ENCODE data around the gene PUM1. TPM values are rescaled to one million over a fixed set of nuclear protein-coding genes. Genes with fewer than 3 reads are reported as not detected.

PUM1 gene
- total and polyA plus RNA-seq, 4 donors: 18.1 to 49.2 (median 30.2) TPM

DNA sequence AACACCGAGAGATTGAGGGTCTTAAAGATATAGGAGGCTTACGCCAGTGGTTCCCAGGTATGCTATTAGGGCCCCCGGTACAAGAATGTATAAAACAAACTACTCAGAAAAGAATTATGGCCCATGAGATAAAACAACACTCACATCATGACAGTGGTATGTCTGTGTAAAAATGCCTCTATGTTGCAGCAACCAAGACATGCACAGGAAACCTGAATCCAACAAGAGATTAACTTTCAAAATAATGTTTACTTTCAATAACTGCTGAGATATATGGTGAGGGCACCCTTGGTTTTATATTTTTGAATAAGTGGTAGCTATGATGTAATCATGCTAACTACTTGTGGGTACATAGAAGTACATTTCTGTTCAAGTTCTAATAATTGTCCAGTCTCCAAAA is 74.9 kb downstream of the PUM1 start (continued):
- TF ChIP-seq, protein P1, sequence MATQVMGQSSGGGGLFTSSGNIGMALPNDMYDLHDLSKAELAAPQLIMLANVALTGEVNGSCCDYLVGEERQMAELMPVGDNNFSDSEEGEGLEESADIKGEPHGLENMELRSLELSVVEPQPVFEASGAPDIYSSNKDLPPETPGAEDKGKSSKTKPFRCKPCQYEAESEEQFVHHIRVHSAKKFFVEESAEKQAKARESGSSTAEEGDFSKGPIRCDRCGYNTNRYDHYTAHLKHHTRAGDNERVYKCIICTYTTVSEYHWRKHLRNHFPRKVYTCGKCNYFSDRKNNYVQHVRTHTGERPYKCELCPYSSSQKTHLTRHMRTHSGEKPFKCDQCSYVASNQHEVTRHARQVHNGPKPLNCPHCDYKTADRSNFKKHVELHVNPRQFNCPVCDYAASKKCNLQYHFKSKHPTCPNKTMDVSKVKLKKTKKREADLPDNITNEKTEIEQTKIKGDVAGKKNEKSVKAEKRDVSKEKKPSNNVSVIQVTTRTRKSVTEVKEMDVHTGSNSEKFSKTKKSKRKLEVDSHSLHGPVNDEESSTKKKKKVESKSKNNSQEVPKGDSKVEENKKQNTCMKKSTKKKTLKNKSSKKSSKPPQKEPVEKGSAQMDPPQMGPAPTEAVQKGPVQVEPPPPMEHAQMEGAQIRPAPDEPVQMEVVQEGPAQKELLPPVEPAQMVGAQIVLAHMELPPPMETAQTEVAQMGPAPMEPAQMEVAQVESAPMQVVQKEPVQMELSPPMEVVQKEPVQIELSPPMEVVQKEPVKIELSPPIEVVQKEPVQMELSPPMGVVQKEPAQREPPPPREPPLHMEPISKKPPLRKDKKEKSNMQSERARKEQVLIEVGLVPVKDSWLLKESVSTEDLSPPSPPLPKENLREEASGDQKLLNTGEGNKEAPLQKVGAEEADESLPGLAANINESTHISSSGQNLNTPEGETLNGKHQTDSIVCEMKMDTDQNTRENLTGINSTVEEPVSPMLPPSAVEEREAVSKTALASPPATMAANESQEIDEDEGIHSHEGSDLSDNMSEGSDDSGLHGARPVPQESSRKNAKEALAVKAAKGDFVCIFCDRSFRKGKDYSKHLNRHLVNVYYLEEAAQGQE (IDR thresholded peaks at IDR 0.05): no peak

DNA sequence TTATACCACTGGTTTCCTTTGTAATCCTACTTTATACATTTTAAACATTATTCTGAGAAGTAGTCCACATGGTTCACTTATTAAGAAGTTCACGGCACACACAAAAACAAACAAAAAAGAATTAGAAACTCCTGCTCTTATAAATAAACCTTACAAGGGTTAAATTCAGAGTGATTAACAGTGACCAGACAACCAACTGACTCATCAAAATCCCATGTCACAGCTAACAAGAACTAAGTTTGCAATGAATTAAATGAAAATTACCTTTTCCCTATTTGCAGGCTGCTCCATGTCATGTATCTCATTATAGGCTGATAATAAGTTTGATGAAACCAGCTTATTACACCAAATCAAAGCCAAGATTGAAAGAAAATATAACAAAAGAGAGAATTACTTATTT is 77.5 kb downstream of the PUM1 start:
- no peak for DNase-seq (ENCODE audit: low spot score)
- Histone ChIP-seq H3K9me3 (ENCODE audit: control insufficient read depth in 4 of 4, low read length in 3 of 4) (no peaks in the 10 kb centered on the region), H3K9ac (ENCODE audit: low read depth in 1 of 2, low read length in 2 of 2) (no peak overlapping the region), H3K36me3 (ENCODE audit: control insufficient read depth in 4 of 4, insufficient read depth in 3 of 4, low read depth in 1 of 4, low read length in 3 of 4) (peaks cover 0 to 16% (median 7%) of the 10 kb centered on the region in 4 donors), H3K27me3 (ENCODE audit: control insufficient read depth in 4 of 4, insufficient read depth in 4 of 4, low read length in 3 of 4) (no peaks in the 10 kb centered on the region), H3K4me3 (ENCODE audit: low read depth in 1 of 3, low read length in 3 of 3) (no peak overlapping the region), H3K4me1 (ENCODE audit: control insufficient read depth in 4 of 4, insufficient read depth in 4 of 4, low read length in 3 of 4) (peaks cover 14 to 44% (median 25%) of the 10 kb centered on the region in 4 donors), H3K27ac (ENCODE audit: low read depth in 1 of 2, low read length in 2 of 2) (no peak overlapping the region)
- no peak for TF ChIP-seq FOXA2 (IDR thresholded peaks at IDR 0.05)
- WGBS: 61% methylated on average over 1 of the region's 1 CpG

DNA sequence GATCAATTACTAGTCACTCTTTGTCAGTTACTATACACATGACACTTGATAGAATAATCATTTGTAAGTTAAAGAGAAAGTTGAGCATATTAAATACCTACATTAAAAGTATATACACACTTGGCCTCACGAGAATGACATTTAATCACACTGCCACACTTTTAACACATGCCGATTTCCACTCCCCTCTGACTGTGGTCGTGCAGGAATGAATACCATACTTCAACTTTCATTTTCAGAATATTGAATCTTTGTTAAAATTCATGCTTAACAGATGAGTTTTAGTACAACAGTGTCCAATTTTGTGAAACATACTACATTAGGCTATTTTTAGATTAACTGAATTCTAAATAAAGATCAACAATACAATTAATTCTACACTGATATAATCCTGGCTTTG is 78.8 kb downstream of the PUM1 start:
- Histone ChIP-seq H3K4me1 (ENCODE audit: control insufficient read depth in 4 of 4, insufficient read depth in 4 of 4, low read length in 3 of 4) (peaks cover 14 to 51% (median 33%) of the 10 kb centered on the region in 4 donors), H3K36me3 (ENCODE audit: control insufficient read depth in 4 of 4, insufficient read depth in 3 of 4, low read depth in 1 of 4, low read length in 3 of 4) (peaks cover 0 to 6% (median 2%) of the 10 kb centered on the region in 4 donors), H3K9me3 (ENCODE audit: control insufficient read depth in 4 of 4, low read length in 3 of 4) (no peaks in the 10 kb centered on the region), H3K27me3 (ENCODE audit: control insufficient read depth in 4 of 4, insufficient read depth in 4 of 4, low read length in 3 of 4) (no peaks in the 10 kb centered on the region), H3K4me3 (ENCODE audit: low read depth in 1 of 3, low read length in 3 of 3) (no peak overlapping the region), H3K9ac (ENCODE audit: low read depth in 1 of 2, low read length in 2 of 2) (no peak overlapping the region), H3K27ac (ENCODE audit: low read depth in 1 of 2, low read length in 2 of 2) (no peak overlapping the region)
- TF ChIP-seq TAF1 (conservative IDR thresholded peaks at IDR 0.05): no peak
- TF ChIP-seq FOXA1 (IDR thresholded peaks at IDR 0.05): no peak
- TF ChIP-seq GABPA (IDR thresholded peaks at IDR 0.05 in 1 of 2, conservative IDR thresholded peaks at IDR 0.05 in 1 of 2): no peak
- no peak for TF ChIP-seq NR2F2 (IDR thresholded peaks at IDR 0.05)
- no peak for TF ChIP-seq SP1 (IDR thresholded peaks at IDR 0.05)
- TF ChIP-seq JUND (IDR thresholded peaks at IDR 0.05): no peak
- TF ChIP-seq RXRA (IDR thresholded peaks at IDR 0.05): no peak
- TF ChIP-seq, protein P2, sequence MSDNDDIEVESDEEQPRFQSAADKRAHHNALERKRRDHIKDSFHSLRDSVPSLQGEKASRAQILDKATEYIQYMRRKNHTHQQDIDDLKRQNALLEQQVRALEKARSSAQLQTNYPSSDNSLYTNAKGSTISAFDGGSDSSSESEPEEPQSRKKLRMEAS (IDR thresholded peaks at IDR 0.05): no peak
- no peak for TF ChIP-seq EGR1 (IDR thresholded peaks at IDR 0.05; ENCODE audit: low read depth in 2 of 2)
- no peak for TF ChIP-seq YY1 (IDR thresholded peaks at IDR 0.05)
- TF ChIP-seq, protein P3, sequence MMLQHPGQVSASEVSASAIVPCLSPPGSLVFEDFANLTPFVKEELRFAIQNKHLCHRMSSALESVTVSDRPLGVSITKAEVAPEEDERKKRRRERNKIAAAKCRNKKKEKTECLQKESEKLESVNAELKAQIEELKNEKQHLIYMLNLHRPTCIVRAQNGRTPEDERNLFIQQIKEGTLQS (IDR thresholded peaks at IDR 0.05): no peak
- no peak for TF ChIP-seq FOXA2 (IDR thresholded peaks at IDR 0.05)
- TF ChIP-seq RAD21 (IDR thresholded peaks at IDR 0.05): no peak
- TF ChIP-seq, protein P1 (IDR thresholded peaks at IDR 0.05): no peak
- TF ChIP-seq, protein P4, sequence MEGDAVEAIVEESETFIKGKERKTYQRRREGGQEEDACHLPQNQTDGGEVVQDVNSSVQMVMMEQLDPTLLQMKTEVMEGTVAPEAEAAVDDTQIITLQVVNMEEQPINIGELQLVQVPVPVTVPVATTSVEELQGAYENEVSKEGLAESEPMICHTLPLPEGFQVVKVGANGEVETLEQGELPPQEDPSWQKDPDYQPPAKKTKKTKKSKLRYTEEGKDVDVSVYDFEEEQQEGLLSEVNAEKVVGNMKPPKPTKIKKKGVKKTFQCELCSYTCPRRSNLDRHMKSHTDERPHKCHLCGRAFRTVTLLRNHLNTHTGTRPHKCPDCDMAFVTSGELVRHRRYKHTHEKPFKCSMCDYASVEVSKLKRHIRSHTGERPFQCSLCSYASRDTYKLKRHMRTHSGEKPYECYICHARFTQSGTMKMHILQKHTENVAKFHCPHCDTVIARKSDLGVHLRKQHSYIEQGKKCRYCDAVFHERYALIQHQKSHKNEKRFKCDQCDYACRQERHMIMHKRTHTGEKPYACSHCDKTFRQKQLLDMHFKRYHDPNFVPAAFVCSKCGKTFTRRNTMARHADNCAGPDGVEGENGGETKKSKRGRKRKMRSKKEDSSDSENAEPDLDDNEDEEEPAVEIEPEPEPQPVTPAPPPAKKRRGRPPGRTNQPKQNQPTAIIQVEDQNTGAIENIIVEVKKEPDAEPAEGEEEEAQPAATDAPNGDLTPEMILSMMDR (IDR thresholded peaks at IDR 0.05; ENCODE audit: low read depth, low read length, missing input control): no peak
- no peak for TF ChIP-seq HNF4A (conservative IDR thresholded peaks at IDR 0.05)
- TF ChIP-seq, protein P5, sequence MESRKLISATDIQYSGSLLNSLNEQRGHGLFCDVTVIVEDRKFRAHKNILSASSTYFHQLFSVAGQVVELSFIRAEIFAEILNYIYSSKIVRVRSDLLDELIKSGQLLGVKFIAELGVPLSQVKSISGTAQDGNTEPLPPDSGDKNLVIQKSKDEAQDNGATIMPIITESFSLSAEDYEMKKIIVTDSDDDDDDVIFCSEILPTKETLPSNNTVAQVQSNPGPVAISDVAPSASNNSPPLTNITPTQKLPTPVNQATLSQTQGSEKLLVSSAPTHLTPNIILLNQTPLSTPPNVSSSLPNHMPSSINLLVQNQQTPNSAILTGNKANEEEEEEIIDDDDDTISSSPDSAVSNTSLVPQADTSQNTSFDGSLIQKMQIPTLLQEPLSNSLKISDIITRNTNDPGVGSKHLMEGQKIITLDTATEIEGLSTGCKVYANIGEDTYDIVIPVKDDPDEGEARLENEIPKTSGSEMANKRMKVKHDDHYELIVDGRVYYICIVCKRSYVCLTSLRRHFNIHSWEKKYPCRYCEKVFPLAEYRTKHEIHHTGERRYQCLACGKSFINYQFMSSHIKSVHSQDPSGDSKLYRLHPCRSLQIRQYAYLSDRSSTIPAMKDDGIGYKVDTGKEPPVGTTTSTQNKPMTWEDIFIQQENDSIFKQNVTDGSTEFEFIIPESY (IDR thresholded peaks at IDR 0.05): no peak
- no peak for TF ChIP-seq HNF4G (IDR thresholded peaks at IDR 0.05)
- DNase-seq (ENCODE audit: low spot score): no peak
- WGBS: 81% methylated on average over 3 of the region's 3 CpGs
